HEK293 (cell line): ENCODE data around the gene IL4R.

Experiments
- KLF16 ChIP-seq: fragments of 450-650 bp; formaldehyde crosslinking; IDR thresholded peaks from 2 replicates; pipeline ENCODE4 v1.5.1; 2017; ENCODE audit warnings: missing biosample characterization, missing genetic modification characterization
- ZNF24 ChIP-seq: fragments of 450-650 bp; formaldehyde crosslinking; IDR thresholded peaks from 2 replicates; pipeline ENCODE4 v1.5.1; 2016; ENCODE audit warnings: missing biosample characterization, missing genetic modification characterization
- ZNF274 ChIP-seq, 2 experiments: fragments of 200-500 bp in 1 of 2; fragments of 450-650 bp in 1 of 2; sonication (Bioruptor generic) in 1 of 2; formaldehyde crosslinking in 1 of 2; IDR thresholded peaks; 2 replicates each; pipeline versions ENCODE4 v1.5.1 to v1.6.1; 2014 to 2016; ENCODE audit warnings: borderline replicate concordance in 1 of 2, inconsistent platforms in 1 of 2, low read length in 1 of 2, missing biosample characterization in 1 of 2, missing genetic modification characterization in 1 of 2
- ZNF416 ChIP-seq: fragments of 450-650 bp; formaldehyde crosslinking; IDR thresholded peaks from 2 replicates; pipeline ENCODE4 v1.5.1; 2016; ENCODE audit warnings: missing biosample characterization, missing genetic modification characterization
- ZNF449 ChIP-seq: fragments of 450-650 bp; formaldehyde crosslinking; IDR thresholded peaks from 2 replicates; pipeline ENCODE4 v1.5.1; 2017; ENCODE audit warnings: missing biosample characterization, mild to moderate bottlenecking, missing genetic modification characterization, moderate library complexity
- ZNF529 ChIP-seq: fragments of 450-650 bp; formaldehyde crosslinking; IDR thresholded peaks from 2 replicates; pipeline ENCODE4 v1.5.1; 2017; ENCODE audit warnings: missing genetic modification characterization, missing biosample characterization; ENCODE audit not compliant: insufficient replicate concordance
- ZNF596 ChIP-seq: fragments of 450-650 bp; IDR thresholded peaks from 2 replicates; pipeline ENCODE4 v1.5.0; 2018; ENCODE audit warnings: missing biosample characterization, mild to moderate bottlenecking, missing genetic modification characterization, moderate library complexity
- ZNF629 ChIP-seq: fragments of 450-650 bp; formaldehyde crosslinking; IDR thresholded peaks from 2 replicates; pipeline ENCODE4 v1.5.1; 2017; ENCODE audit warnings: missing biosample characterization, missing genetic modification characterization
- ZNF701 ChIP-seq: fragments of 450-650 bp; formaldehyde crosslinking; IDR thresholded peaks from 2 replicates; pipeline ENCODE4 v1.5.1; 2016; ENCODE audit warnings: missing biosample characterization, missing genetic modification characterization
- ZNF747 ChIP-seq: fragments of 450-650 bp; formaldehyde crosslinking; IDR thresholded peaks from 2 replicates; pipeline ENCODE4 v1.5.1; 2016; ENCODE audit warnings: missing biosample characterization, missing genetic modification characterization
- TF ChIP-seq, protein P1 (sequence below): fragments of 450-650 bp; formaldehyde crosslinking; IDR thresholded peaks from 2 replicates; pipeline ENCODE4 v1.5.1; 2016; ENCODE audit warnings: missing biosample characterization, missing genetic modification characterization, borderline replicate concordance
- TF ChIP-seq, protein P2 (sequence below): fragments of 450-650 bp; formaldehyde crosslinking; IDR thresholded peaks from 2 replicates; pipeline ENCODE4 v1.5.1; 2016; ENCODE audit warnings: missing biosample characterization, missing genetic modification characterization
- TF ChIP-seq, protein P3 (sequence below): fragments of 450-650 bp; formaldehyde crosslinking; IDR thresholded peaks from 2 replicates; pipeline ENCODE4 v1.5.1; 2016; ENCODE audit warnings: missing biosample characterization, missing genetic modification characterization

- TF ChIP-seq, protein P1, sequence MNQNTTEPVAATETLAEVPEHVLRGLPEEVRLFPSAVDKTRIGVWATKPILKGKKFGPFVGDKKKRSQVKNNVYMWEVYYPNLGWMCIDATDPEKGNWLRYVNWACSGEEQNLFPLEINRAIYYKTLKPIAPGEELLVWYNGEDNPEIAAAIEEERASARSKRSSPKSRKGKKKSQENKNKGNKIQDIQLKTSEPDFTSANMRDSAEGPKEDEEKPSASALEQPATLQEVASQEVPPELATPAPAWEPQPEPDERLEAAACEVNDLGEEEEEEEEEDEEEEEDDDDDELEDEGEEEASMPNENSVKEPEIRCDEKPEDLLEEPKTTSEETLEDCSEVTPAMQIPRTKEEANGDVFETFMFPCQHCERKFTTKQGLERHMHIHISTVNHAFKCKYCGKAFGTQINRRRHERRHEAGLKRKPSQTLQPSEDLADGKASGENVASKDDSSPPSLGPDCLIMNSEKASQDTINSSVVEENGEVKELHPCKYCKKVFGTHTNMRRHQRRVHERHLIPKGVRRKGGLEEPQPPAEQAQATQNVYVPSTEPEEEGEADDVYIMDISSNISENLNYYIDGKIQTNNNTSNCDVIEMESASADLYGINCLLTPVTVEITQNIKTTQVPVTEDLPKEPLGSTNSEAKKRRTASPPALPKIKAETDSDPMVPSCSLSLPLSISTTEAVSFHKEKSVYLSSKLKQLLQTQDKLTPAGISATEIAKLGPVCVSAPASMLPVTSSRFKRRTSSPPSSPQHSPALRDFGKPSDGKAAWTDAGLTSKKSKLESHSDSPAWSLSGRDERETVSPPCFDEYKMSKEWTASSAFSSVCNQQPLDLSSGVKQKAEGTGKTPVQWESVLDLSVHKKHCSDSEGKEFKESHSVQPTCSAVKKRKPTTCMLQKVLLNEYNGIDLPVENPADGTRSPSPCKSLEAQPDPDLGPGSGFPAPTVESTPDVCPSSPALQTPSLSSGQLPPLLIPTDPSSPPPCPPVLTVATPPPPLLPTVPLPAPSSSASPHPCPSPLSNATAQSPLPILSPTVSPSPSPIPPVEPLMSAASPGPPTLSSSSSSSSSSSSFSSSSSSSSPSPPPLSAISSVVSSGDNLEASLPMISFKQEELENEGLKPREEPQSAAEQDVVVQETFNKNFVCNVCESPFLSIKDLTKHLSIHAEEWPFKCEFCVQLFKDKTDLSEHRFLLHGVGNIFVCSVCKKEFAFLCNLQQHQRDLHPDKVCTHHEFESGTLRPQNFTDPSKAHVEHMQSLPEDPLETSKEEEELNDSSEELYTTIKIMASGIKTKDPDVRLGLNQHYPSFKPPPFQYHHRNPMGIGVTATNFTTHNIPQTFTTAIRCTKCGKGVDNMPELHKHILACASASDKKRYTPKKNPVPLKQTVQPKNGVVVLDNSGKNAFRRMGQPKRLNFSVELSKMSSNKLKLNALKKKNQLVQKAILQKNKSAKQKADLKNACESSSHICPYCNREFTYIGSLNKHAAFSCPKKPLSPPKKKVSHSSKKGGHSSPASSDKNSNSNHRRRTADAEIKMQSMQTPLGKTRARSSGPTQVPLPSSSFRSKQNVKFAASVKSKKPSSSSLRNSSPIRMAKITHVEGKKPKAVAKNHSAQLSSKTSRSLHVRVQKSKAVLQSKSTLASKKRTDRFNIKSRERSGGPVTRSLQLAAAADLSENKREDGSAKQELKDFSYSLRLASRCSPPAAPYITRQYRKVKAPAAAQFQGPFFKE: no peak
- no peak for TF ChIP-seq ZNF529 (tag by site-specific recombination)
- TF ChIP-seq, protein P2, sequence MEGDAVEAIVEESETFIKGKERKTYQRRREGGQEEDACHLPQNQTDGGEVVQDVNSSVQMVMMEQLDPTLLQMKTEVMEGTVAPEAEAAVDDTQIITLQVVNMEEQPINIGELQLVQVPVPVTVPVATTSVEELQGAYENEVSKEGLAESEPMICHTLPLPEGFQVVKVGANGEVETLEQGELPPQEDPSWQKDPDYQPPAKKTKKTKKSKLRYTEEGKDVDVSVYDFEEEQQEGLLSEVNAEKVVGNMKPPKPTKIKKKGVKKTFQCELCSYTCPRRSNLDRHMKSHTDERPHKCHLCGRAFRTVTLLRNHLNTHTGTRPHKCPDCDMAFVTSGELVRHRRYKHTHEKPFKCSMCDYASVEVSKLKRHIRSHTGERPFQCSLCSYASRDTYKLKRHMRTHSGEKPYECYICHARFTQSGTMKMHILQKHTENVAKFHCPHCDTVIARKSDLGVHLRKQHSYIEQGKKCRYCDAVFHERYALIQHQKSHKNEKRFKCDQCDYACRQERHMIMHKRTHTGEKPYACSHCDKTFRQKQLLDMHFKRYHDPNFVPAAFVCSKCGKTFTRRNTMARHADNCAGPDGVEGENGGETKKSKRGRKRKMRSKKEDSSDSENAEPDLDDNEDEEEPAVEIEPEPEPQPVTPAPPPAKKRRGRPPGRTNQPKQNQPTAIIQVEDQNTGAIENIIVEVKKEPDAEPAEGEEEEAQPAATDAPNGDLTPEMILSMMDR (tag by site-specific recombination): no peak
- no peak for TF ChIP-seq ZNF701
- TF ChIP-seq ZNF629 (tag by site-specific recombination): no peak
- TF ChIP-seq ZNF416 (tag by site-specific recombination): no peak
- TF ChIP-seq ZNF449 (tag by site-specific recombination): no peak
- no peak for TF ChIP-seq KLF16 (tag by site-specific recombination)
- TF ChIP-seq ZNF596 (tag by site-specific recombination): no peak
- no peak for TF ChIP-seq ZNF274 (IDR thresholded peaks at IDR 0.05; ENCODE audit: low read length)
- no peak for TF ChIP-seq ZNF274 (tag by site-specific recombination; IDR thresholded peaks at IDR 0.05; ENCODE audit: borderline replicate concordance)
- TF ChIP-seq, protein P3, sequence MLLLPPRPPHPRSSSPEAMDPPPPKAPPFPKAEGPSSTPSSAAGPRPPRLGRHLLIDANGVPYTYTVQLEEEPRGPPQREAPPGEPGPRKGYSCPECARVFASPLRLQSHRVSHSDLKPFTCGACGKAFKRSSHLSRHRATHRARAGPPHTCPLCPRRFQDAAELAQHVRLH: no peak
- no peak for TF ChIP-seq ZNF24 (tag by site-specific recombination)
- TF ChIP-seq ZNF747 (tag by site-specific recombination): no peak
Measured at GRCh38 chr16:27361987-27362386, 48.2 kb downstream of the IL4R start.
